ENCODE results near the gene HDAC7. TPM values are rescaled to one million over a fixed set of nuclear protein-coding genes. Genes with fewer than 3 reads are reported as not detected.

The HDAC7 gene
- 19.9 and 30.4 TPM in 2 replicates for total RNA-seq (ENCODE audit: low replicate concordance)

DNA sequence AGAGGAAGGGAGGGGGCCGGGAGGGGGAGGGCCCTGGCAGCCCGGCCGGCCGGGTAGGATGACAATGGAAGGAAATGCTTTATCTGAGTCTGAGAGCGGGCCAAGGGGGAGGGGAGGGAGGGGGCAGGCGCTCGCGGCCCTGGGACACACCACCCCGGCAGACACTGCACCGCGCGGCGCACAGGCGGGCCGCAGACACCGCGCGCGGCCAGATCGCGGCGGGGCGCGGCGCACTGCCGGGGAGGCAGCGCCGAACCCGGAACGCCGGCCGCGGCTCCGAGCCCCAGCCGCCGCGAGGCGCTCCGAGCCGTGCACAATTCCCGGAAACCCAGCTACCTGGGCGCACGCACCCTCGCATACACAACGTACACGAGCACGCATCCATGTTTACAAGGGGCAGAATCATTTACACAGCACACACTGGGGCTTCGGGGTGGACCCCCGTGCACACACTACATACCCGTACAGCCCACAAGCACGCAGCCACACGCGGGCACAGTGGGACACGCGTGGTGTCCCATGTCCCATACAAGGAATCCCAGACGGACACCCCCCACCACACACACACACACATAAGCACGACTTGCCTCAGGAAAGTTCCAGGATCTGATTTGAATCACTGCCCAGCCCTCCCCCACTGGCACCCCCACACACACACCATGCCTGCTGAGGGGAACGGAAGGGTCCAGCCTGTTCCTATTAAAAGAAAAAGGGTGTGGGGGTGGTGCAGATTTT lies at the start of gene HDAC7:
HDAC7 (minus strand) TSS at position 8 of the 735 bp plus-strand sequence. CDS start 118 bp downstream, outside the sequence.

DNA sequence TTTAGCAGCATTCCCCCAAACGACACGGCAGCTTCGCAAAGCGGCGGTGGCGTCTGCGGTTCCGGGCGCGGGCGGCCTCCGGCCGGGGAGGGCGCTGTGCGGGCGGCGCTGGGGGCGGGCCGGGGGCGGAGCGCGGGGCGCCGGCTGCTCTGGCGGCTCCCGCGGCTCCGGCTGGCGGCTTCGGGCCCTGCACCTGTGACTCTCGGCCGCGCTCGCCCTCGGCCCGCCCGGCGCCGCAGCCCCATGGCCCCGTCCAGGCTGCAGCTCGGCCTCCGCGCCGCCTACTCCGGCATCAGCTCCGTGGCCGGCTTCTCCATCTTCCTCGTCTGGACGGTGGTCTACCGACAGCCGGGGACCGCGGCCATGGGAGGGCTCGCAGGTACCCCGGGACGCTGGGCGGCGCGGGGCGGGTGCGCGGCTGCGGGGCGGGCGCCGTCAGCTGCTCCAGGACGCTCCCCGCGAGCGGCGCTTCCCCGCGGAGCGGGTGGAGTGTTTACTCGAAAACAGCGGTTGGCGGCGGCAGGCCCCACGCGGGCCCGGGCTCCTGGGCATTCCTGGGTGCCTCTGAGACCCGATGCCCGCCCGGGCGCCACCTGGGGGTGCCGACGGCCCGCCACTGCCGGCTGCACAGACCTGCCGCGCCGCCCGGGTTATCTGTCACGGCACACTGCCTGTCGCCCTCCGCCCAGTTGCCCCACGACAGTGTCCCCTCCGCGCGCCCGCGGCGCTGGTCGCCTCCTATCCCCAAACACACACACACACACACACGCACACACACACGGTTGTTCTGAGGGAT lies 46.4 kb downstream of the HDAC7 start, which contains the start of gene SLC48A1:
SLC48A1 (plus strand) TSS at position 177 of the 796 bp plus-strand sequence; CDS start at position 244, 67 bp downstream.

DNA sequence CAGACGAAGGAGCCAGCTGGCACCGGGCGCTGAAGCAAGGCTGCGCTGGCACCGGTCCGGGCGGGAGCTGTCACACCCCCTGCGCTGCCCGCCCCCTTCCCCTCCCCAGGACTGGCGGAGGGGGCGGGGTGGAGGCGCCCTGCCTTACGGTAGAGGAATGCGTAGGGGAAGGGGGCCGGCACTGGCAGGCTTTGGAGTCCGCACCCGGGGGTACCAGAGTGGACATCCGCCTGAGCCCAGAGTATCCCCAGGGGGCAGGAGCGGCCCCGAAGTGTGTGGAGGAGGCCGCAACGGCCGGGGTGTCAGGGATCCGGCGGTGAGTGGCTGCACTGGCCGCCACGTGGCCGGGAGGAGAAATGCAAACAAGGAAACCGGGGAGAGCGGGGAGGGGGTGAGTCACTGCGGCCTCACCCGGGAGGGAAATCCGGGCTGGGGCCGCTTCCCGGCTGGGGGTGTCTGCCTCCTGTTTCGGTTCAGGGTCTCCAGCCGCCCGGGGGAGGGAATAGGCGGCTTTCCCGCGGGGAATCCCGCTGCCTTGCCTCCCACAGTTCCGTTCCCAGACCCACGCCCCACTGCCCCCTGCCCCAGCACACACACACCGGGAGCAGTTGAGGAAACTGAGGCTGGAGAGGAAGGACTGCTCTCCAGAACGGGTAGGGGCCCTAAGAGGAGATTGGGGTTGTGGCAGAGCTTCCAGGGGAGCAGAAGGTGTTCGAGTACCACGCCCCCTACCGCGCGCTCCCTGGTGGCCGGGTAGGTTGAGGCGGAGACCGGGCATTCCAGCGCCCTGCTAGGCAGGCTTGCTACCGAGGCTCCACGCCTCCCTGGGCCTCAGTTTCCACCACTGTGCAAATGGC lies 60.6 kb downstream of the HDAC7 start, which contains the start of gene RAPGEF3:
RAPGEF3 (minus strand) TSS at position 47 of the 857 bp plus-strand sequence. CDS start 324 bp downstream, outside the sequence.

Other genes starting within 250 kb of the HDAC7 start
- gene RPAP3, start 113.9 kb downstream of the HDAC7 start, total RNA-seq (ENCODE audit: low replicate concordance): 3.7 and 11.4 TPM in 2 replicates
- 0.15 TPM in 1 of 2 replicates, not detected in the other for gene ENDOU, start 94.4 kb downstream of the HDAC7 start, total RNA-seq (ENCODE audit: low replicate concordance)
- 3.3 and 4.1 TPM in 2 replicates for gene RAPGEF3, start 61.0 kb downstream of the HDAC7 start, total RNA-seq (ENCODE audit: low replicate concordance)
- 9.5 and 10.8 TPM in 2 replicates for gene SLC48A1, start 46.7 kb downstream of the HDAC7 start, total RNA-seq (ENCODE audit: low replicate concordance)
- gene VDR, start 85.1 kb upstream of the HDAC7 start, total RNA-seq (ENCODE audit: low replicate concordance): 4.2 and 15.8 TPM in 2 replicates
- gene TMEM106C, start 143.7 kb upstream of the HDAC7 start, total RNA-seq (ENCODE audit: low replicate concordance): 38.6 and 110 TPM in 2 replicates
- gene COL2A1, start 184.6 kb upstream of the HDAC7 start, total RNA-seq (ENCODE audit: low replicate concordance): not detected in 2 replicates